Retinal pigment epithelial cell (primary cell): Measurements from ENCODE around the gene CHST15.

Experiments
- DNase-seq: peaks from one replicate; pipeline ENCODE4 v3.0.0-alpha.2; 2010; ENCODE audit warnings: low read depth
- H3K4me3 ChIP-seq: 2 replicates; pipeline ENCODE4 v1.5.1; 2011; ENCODE audit warnings: mild to moderate bottlenecking, low read length, control low read depth, moderate library complexity
- CTCF ChIP-seq: conservative IDR thresholded peaks from 2 replicates; pipeline ENCODE4 v1.5.1; 2011; ENCODE audit warnings: low read depth, low read length, control low read depth, inconsistent platforms

CHST15 gene

GRCh38 chr10:123962756-123963530 lies 130.5 kb downstream of the CHST15 start:
- DNase-seq: no peak
- H3K4me3 ChIP-seq: no peak overlapping the region
- TF ChIP-seq CTCF: no peak

GRCh38 chr10:123958241-123958640 lies 135.2 kb downstream of the CHST15 start:
- no peak overlapping the region for H3K4me3 ChIP-seq
- no peak for DNase-seq
- TF ChIP-seq CTCF: no peak
